Sciatic nerve (tissue), 2 donors: Measurements from ENCODE around the gene EIF3M. TPM values are rescaled to one million over a fixed set of nuclear protein-coding genes. Genes with fewer than 3 reads are reported as not detected.
A peak's percentile ranks its signal among the peaks of the same experiment; 100 is the strongest.

Experiments
- ATAC-seq: fragments of 200-7000 bp; cut with Tn5 transposase; one replicate; pipeline ENCODE4 v1.9.1; 2020; ENCODE audit warnings: mild to moderate bottlenecking, moderate library complexity
- DNase-seq: peaks from one replicate; pipeline ENCODE4 v3.0.0-alpha.2; 2020; ENCODE audit warnings: low spot score
- intact Hi-C: fragments of 100-400 bp; cut with DNase I; formaldehyde crosslinking; loops from one replicate; pipeline ENCODE4 v1.14.2; 2022
- total RNA-seq: library from RNA; stranded (reverse); fragmentation: NEBNext Ultra II Directional; extraction: Animal tissue kit (Norgen Biotek cat#: 25700); gene quantifications from one replicate; pipeline ENCODE4 v1.2.1, GENCODE V29; 2021
- donor health status: DM: no; HTN: no; CAD: no.
- donor health status: DM: no; HTN: no; CAD: no.

The EIF3M gene
- total RNA-seq = 153 TPM

DNA sequence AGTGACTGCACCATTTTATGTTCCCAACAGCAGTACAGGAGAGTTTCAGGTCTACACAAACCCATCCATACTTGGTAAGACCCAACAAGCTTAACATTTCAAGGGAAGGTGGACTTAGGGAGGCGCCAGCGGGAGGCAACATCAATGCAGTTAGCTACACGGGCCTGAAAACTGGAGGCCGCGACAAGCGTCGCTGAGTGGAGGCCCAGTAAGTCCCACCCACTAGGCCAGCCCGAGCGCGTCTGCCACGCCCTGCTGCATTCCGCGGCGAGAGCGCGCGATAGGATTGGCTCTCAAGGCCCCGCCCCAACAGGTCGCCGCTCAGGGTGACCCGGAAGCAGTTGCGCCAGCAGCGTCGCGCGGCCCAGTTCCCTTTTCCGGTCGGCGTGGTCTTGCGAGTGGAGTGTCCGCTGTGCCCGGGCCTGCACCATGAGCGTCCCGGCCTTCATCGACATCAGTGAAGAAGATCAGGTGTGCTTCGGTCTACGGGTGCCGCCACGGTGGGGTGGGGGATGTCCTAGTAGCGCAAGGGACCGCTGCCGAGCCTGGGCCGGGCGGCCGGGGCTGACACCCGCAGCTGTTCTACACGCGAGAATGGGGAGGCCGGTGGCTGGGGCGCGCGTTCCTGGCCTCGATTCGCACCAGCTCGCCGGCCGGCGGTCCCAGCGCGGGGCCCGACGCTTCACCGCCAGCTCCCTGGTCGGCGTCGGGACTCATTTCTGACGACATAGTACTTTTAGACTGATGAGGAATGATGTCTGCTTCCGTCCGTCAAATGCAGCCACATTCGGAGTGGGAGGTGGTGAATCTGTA lies at the start of gene EIF3M:
Gene EIF3M, plus strand, starts transcription at position 373 of the 813 bp plus-strand sequence. Its CDS starts 57 bp downstream, at position 430.
- intact Hi-C loops = no loop called here
- ATAC-seq = peak; percentile 100
- DNase-seq = peak; percentile 98

DNA sequence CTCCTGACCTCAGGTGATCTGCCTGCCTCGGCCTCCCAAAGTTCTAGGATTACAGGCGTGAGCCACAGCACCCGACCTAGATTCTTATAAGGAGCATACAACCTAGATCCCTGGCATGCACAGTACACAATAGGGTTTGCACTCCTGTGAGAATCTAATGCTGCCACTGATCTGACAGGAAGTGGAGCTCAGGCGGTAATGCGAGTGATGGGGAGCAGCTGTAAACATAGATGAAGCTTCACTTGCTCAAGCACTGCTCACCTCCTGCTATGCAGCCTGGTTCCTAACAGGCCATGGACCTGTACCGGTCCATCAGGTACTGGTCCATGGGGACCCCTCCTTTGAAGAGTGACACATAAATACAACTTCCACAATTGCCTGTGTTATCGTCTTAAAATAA lies 44.8 kb upstream of the EIF3M start:
- DNase-seq (no peak), ATAC-seq (no peak)
- intact Hi-C loops = no loop called here

DNA sequence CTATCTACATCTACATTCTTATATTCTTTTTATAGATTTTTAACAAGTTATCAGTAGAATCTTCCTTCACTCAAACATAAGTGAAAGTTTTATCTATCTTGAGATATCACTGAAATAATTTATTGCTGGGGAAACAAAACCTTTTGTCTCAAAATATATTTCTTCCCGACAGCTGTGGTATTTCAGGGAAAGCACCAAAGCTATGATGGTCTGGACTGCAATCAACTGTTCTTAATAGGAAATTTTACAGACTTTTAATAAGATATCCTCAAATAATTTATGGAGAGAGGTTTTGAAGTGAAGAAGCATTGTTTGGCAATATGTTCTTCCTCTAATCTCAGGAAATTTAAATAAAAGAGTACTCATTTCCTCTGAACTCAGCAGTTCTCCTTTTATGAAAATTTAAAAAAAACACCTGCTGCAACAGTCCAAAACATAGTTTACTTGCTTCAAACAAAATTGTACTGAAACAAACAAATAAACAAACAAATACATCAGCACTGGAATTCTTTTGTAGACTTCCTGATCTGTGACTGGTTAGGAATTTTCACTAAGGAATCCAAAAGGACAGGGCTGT lies 33.9 kb upstream of the EIF3M start:
- DNase-seq = no peak
- intact Hi-C loops = no loop called here

DNA sequence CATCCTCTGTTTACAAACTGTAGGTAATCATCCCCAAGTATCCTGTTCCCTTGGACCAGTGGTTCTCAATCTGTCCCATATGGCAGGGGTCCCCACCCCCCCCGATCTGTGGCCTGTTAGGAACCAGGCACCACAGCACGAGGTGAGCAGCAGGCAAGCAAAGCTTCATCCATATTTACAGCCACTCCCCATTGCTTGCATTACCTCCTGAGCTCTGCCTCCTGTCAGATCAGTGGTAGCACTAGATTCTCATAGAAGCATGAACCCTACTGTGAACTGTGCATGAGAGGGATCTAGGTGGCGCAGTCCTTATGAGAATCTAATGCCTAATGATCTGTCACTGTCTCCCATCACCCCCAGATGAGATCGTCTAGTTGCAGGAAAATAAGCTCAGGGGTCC lies 33.4 kb upstream of the EIF3M start:
- DNase-seq = no peak
- intact Hi-C loops = no loop called here
- no peak for ATAC-seq

More for the DNA sequence above, 33.9 kb upstream of the EIF3M start:
- ATAC-seq = no peak

DNA sequence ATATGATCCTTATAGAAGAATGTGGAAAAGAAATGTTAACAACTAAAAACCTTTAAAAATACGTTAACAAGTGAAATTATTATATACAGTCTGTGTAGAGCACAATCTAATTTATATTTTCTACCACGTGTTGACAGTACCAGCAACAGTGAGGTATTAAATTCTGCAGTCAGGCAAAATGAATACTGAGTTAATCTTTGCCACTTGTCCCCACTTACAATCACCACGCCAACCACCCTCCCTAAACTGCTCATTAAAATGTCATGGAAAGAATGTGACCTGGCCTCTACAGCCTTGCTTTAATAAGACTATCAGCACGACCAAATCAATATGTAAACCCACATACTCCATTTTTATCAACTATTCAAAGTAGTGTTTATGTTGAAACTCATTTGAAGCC lies 28.5 kb upstream of the EIF3M start:
- ATAC-seq (no peak), DNase-seq (no peak)
- intact Hi-C loops = no loop called here

DNA sequence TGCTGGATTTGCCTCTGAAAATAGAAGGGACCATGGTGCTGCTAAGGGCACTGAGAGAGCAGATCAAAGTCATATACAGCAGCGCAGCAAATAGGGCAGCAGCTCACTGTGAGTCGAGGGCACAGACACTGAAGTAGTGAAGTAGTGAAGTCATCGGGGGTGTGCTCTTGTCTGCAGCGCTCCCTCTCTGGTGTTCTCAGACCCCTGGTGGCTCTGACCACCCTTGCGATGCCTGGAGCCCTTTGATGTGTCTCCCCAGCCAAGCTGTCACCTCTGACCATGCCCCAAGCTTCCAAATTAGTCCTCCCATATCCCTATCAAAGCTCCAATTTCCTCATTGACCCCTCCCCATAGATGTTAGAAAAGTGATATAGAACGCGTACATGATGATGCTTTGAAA lies 27.7 kb upstream of the EIF3M start:
- DNase-seq (no peak), ATAC-seq (no peak)
- intact Hi-C loops = no loop called here

DNA sequence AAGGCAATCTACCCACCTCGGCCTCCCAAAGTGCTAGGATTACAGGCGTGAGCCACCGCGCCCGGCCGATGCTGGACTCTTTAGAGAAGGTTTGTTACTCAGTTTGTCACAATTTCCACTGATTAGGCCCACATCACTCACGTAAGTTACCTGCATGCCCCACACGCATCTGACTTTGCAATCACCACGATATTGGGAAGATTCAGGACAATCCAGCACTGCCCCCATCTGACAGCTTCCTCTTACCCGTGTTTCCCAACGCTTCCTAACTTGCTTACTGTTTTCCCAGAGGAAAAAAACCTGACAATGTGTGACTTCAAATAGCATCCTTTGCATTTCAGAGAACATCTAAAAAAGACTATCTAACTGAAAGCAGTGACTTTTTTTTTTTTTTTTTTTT lies 21.8 kb upstream of the EIF3M start:
- intact Hi-C loops = no loop called here
- ATAC-seq = no peak

DNA sequence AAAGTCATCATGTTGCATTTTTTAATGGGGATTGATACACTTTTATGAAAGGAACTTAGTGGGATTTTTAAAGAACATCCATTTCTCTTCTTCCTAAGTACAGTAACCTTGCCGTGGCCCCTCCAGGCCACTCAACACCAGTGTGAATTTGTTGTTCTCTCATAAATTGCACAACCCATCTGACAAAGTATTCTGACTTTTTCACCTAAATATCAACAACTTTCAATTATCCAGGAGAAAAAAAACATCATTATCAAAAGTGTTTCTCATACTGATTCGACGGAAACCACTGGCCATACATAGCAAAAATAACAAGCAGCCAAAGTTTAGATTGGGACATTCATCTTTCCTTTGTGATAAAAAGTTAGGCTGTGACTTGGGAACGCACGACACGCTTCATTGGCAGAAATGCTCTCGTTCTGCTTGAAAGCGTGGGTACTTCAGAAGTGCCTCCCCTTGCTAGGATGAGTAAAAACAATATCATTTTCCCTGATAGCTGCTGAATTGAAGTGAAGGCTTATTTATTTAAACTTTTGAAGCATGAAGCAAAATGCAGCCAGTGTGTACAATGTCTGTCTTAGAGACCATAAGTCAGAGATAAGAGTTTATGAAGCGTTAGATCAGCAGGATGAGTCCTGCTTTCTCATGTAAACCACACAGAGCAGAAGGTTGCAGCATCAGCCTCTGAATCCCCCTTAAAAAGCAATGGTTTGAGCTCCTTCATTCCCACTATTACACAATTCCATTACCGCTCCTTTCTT lies 20.6 kb upstream of the EIF3M start:
- no peak for DNase-seq
- intact Hi-C loops = no loop called here
- no peak for ATAC-seq

More for the DNA sequence above, 21.8 kb upstream of the EIF3M start:
- DNase-seq = no peak

DNA sequence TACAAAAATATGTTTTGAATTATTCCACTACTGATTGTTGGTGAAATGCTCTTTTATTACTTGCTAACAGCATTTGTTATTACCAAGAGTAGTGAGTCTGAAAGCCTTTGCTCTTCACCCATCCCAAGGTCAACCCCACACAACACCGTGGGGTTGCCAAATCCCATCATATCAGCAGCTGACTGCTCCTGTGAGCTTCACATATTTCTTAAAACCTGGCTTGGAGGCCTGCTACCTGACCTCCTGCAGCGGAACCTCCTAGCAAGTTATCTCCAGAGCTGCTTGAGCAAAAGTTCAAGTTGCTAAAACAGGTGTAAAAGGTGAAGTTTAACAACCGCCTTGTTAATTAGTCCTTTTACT lies 20.1 kb upstream of the EIF3M start:
- ATAC-seq (no peak), DNase-seq (no peak)
- intact Hi-C loops = no loop called here

DNA sequence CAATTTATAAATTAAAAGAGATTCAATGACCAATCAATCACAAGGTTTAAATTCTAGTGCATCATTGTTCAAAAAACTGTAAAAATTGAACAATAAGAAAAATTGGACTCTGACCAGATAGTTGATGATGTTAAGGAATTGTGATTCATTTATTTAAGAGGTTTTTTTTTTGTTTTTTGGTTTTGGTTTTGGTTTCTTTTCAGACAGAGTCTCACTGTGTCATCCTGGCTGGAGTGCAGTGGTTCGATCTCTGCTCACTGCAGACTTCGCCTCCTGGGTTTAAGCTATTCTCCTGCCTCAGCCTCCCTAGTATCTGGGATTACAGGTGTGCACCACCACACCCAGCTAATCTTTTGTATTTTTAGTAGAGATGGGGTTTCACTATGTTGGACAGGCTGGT lies 17.1 kb upstream of the EIF3M start:
- intact Hi-C loops = no loop called here
- no peak for ATAC-seq

DNA sequence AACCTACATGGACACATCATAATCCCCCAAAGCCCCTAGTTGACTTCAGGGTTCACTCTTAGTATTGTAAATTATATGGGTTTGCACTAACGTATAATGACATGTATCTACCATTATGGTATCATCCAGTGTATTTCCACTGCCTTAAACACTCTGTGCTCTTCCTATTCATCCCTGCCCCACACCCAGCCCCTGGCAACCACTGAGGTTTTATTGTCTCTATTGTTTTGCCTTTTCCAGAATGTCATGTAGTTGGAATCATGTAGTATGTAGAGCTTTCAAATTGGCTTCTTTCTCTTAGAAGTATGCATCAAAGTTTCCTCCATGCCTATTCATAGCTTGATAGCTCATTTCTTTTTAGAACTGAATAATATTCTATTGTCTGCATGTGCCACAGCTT lies 16.5 kb upstream of the EIF3M start:
- intact Hi-C loops = no loop called here

More for the DNA sequence above, 17.1 kb upstream of the EIF3M start:
- DNase-seq = no peak

DNA sequence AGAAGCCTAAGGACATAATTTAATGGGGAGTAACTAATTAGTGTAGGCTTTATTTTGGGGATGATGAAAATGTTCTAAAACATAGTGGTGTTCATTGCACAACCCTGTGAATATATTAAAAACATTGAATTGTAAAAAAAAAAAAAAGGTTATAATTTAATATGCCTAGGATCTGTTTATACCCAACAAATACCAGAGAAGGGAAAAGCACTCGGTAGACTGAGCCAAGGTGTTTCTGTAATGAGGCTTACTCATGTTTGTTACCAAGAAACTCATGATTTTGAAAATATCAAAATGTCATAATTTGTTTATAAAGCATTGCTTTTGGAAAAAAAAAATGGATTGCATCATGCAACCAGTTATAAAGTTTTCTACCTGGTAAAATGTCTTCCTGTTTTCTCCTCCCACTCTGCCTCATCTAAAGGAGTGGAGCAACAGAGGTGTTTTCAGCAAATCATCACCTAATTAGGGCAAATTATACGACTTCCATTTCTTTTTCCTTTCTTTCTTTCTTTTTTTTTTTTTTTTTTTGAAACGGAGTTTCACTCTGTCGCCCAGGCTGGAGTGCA lies 14.2 kb upstream of the EIF3M start:
- DNase-seq (no peak), ATAC-seq (no peak)
- intact Hi-C loops = no loop called here

More for the DNA sequence above, 16.5 kb upstream of the EIF3M start:
- ATAC-seq = no peak
- no peak for DNase-seq

DNA sequence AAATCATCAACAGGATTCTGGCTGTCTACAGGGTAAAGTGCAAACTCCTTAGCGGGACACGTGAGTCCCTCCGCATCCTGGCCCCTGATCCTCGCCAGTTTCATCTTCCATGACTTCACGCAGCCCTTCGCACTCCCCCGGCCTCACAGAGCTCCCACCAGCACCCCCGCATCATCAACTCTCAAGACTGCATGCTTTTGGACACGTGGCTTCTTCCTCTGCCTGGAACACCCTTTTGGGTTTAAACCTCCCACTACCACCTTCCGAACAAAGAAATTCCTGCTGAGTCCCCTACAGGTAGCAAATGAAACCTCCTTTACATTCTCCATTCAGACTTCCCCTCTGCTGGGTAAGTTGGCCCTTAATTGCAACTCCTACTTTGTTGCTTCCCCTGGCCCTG lies 12.6 kb upstream of the EIF3M start:
- intact Hi-C loops = no loop called here
- ATAC-seq (no peak), DNase-seq (no peak)

DNA sequence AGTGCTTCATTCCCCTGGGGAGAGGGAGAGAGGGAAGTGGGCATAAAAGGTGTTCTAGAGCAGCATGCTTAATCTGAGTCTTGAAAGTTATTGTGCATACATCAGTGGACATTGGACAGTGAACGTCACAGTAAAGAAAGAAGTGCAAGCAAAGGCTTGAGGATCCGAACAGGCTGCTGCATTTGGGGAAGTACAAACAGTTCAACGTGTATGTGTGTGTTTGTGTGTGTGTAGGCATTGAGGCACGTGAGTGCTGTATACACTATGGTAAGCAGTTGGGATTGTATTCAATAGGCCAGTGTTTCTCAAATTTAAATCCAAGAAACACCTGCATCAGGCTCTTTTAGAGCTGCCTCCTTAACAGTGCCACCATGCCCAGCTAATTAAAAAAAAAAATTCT lies 10.4 kb upstream of the EIF3M start:
- ATAC-seq = no peak
- DNase-seq = no peak
- intact Hi-C loops = no loop called here

DNA sequence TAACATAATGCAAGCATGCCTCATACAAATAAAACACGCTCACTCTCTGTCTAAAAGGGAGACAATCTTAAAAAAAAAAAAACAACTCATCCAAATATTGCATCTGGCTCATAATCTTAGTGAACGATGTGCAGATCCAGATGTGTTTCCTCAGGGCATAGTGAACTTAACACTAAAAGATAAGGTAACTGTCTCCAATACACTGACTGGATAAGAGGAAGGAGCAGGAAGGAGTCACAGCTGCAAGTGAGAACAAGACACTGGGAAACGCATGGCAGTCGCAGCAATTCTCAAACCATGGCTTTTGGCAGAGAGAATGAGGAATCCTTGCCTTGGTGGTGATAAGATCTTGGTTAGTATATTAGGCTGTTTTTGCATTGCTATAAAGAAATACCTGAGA lies 9.2 kb upstream of the EIF3M start:
- DNase-seq (no peak), ATAC-seq (no peak)
- intact Hi-C loops = no loop called here

DNA sequence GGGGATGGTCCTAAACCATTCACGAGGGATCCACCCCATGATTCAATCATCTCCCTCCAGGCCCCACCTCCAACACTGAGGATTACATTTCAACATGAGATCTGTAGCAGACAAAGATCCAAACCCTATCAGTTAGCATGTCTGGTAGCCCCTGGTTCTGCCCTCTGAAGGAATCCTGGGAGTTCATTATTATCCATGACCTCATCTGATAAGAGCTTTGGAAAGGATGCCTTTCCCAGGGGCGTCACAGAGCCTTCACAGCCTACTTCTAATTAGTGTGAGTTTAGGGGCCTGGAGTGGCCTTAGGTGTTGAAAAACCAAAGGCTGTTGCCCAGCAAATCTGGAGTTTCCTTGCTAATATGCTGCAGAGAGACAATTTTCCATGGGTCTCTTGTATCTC lies 8.6 kb upstream of the EIF3M start:
- intact Hi-C loops = no loop called here
- no peak for ATAC-seq

DNA sequence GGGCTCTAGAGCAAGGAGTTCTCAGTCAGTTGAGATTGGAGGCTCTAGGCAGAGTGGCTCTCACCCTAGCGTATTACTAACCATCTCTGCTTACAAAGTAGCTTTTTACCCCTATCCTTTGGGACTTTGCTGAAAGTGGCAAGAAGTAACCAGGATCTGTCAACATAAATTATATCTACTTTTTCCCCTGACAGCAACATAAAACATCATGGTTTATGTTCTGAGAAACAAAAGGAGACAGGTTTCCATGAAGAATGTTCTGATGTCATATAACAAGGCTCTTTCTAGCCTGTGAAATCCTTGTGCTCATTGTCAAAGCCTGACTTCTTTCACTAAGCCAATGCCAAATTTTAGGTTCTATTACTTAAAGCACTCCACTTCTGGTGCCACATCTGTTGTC lies 7.2 kb upstream of the EIF3M start:
- ATAC-seq = no peak
- intact Hi-C loops = no loop called here
- no peak for DNase-seq

More for the DNA sequence above, 8.6 kb upstream of the EIF3M start:
- no peak for DNase-seq

DNA sequence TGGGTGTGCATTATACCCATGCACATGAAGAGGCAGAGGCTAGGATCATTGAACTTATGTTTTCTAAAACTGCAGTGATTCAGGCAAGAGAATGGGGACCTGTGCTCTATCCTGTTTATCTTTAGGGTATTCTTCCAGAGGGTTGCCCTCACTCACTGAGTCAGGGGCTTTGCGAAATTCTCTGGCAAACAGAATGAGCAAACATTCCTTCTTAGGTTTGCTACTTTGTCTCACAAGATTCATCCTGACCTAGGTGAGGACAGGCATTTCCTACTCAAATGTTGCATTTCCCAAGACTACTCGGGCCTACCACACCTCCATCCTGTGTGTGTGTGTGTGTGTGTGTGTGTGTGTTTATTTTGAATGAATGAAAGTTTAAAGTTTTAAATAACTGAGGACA lies 2.7 kb upstream of the EIF3M start:
- ATAC-seq (no peak), DNase-seq (no peak)
- intact Hi-C loops = no loop called here

DNA sequence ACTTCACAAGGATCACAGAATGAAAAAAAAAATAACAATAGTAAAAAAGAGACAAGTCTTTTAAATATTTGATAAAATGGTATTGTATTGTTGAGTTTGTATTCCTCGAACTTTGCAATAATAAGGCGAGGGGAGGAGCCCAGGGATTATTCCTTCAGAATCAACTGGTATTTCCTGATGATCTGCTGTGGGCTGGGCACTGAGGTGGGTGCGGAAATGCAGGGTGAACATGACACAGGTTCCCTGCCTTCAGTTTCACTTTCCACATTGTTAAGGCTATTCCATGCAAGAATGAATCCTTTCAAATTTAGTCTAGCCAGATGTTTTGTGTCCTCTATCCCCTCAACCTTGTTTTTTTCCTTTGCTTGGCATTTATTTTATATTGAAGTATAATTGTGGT lies 2.1 kb upstream of the EIF3M start:
- intact Hi-C loops = no loop called here
- ATAC-seq (no peak), DNase-seq (no peak)

DNA sequence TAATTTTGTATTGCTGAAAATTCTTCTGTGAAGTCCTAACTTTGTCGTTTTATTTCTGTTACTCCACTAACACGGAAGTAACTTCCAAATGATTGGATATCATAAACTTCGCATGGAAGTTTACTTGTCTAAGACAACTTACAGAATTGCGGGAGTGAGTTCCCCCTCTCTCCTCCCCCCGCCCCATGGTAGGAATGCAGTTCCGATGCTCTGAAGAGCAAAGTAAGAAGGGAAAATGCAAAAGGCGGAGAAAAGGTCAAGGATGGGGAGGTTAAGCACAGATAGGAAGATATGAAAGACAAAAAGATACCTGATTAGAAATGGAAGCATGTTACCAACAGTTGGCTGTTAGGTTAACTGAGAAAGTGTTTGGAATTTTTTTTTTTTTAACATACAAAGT lies 1.3 kb downstream of the EIF3M start:
- ATAC-seq = no peak
- intact Hi-C loops = no loop called here
- DNase-seq = no peak
